PC-3 (cell line): ENCODE measurements around the gene TCERG1L. TPM values are rescaled to one million over a fixed set of nuclear protein-coding genes. Genes with fewer than 3 reads are reported as not detected.

Source experiments
- ATAC-seq: fragments of 200-7000 bp; cut with Tn5 transposase; 2 replicates; pipeline ENCODE4 v1.9.1; 2020; ENCODE audit warnings: mild to moderate bottlenecking, moderate library complexity
- BruUV-seq: library from RNA; stranded (reverse); fragments of 400-500 nt; replicated peaks from 2 replicates; lab custom pipeline; 2021; lab: Mats Ljungman, UMichigan
- CTCF ChIA-PET: fragments of 300-600 bp; sonication (Branson Sonifier 250); formaldehyde crosslinking; loops from one replicate; lab custom pipeline; 2022; ENCODE audit warnings: antibody characterized with exemption; lab: Charles Lee
- POLR2A ChIA-PET: fragments of 300-600 bp; sonication (Branson Sonifier 250); formaldehyde crosslinking; loops from one replicate; lab custom pipeline; 2022; ENCODE audit warnings: antibody characterized with exemption; ENCODE audit not compliant: unreplicated experiment; lab: Charles Lee
- DNase-seq: peaks from one replicate; pipeline ENCODE4 v3.0.0-alpha.2; 2015
- H2AFZ ChIP-seq: fragments of 300-600 bp; sonication (generic); 2 replicates; pipeline ENCODE4 v1.6.0; 2016; ENCODE audit warnings: antibody characterized with exemption, low read length
- H3F3A ChIP-seq: fragments of 300-600 bp; sonication (generic); one replicate; pipeline ENCODE4 v1.6.0; 2017; ENCODE audit warnings: antibody characterized with exemption, low read length, control low read depth, mild to moderate bottlenecking; ENCODE audit not compliant: unreplicated experiment
- H3K27ac ChIP-seq: fragments of 300-600 bp; sonication (generic); 2 replicates; pipeline ENCODE4 v1.5.1; 2016; ENCODE audit warnings: mild to moderate bottlenecking, low read length
- H3K27me3 ChIP-seq: fragments of 300-600 bp; sonication (generic); 2 replicates; pipeline ENCODE4 v1.6.1; 2016; ENCODE audit warnings: low read length, mixed read lengths
- H3K36me3 ChIP-seq: fragments of 300-600 bp; sonication (generic); 2 replicates; pipeline ENCODE4 v1.6.1; 2016; ENCODE audit warnings: low read depth, mixed run types, low read length, mixed read lengths
- H3K4me1 ChIP-seq: fragments of 300-600 bp; sonication (generic); 2 replicates; pipeline ENCODE4 v1.5.1; 2016; ENCODE audit warnings: low read length; ENCODE audit not compliant: insufficient read depth
- H3K4me2 ChIP-seq: fragments of 300-600 bp; sonication (generic); 2 replicates; pipeline ENCODE4 v1.6.0; 2016; ENCODE audit warnings: low read length
- H3K4me3 ChIP-seq: fragments of 300-600 bp; sonication (generic); 2 replicates; pipeline ENCODE4 v1.5.1; 2016; ENCODE audit warnings: mild to moderate bottlenecking, low read length, mixed read lengths
- H3K79me2 ChIP-seq: fragments of 300-600 bp; sonication (generic); 2 replicates; pipeline ENCODE4 v1.6.1; 2017; ENCODE audit warnings: low read length, mixed read lengths
- H3K9ac ChIP-seq: fragments of 300-600 bp; sonication (generic); 2 replicates; pipeline ENCODE4 v1.6.0; 2016; ENCODE audit warnings: mild to moderate bottlenecking, low read length
- H3K9me2 ChIP-seq: fragments of 300-600 bp; sonication (generic); replicated peaks from 2 replicates; pipeline ENCODE4 v1.6.1; 2016; ENCODE audit warnings: mixed run types, low read length, mixed read lengths
- H3K9me3 ChIP-seq: fragments of 300-600 bp; sonication (generic); 2 replicates; pipeline ENCODE4 v1.6.1; 2016; ENCODE audit warnings: low read length, mixed read lengths
- H4K20me1 ChIP-seq: fragments of 300-600 bp; sonication (generic); 2 replicates; pipeline ENCODE4 v1.6.1; 2016; ENCODE audit warnings: low read length, mixed read lengths
- CTCF ChIP-seq: fragments of 300-600 bp; sonication (generic); conservative IDR thresholded peaks from 2 replicates; pipeline ENCODE4 v1.5.1; 2017; ENCODE audit warnings: antibody characterized with exemption, low read depth, mild to moderate bottlenecking, low read length
- EZH2 ChIP-seq: fragments of 300-600 bp; sonication (generic); IDR thresholded peaks from one replicate; pipeline ENCODE4 v1.6.1; 2017; ENCODE audit warnings: antibody characterized with exemption, mild to moderate bottlenecking, low read length; ENCODE audit not compliant: unreplicated experiment
- EZH2phosphoT487 ChIP-seq: fragments of 300-600 bp; sonication (generic); IDR thresholded peaks from 2 replicates; pipeline ENCODE4 v1.6.1; 2018; ENCODE audit warnings: mild to moderate bottlenecking, antibody characterized with exemption, low read length, borderline replicate concordance
- intact Hi-C: fragments of 100-400 bp; cut with micrococcal nuclease; formaldehyde crosslinking; loops from 2 replicates; pipeline ENCODE4 v1.9.0; 2023
- total RNA-seq: library from RNA; depleted of rRNA; stranded (reverse); fragments of >200 nt; gene quantifications from 2 replicates; pipeline ENCODE4 v1.2.3, GENCODE V29; 2014

TCERG1L gene
- total RNA-seq, 1 experiment from 2014 or later, result not detected

DNA sequence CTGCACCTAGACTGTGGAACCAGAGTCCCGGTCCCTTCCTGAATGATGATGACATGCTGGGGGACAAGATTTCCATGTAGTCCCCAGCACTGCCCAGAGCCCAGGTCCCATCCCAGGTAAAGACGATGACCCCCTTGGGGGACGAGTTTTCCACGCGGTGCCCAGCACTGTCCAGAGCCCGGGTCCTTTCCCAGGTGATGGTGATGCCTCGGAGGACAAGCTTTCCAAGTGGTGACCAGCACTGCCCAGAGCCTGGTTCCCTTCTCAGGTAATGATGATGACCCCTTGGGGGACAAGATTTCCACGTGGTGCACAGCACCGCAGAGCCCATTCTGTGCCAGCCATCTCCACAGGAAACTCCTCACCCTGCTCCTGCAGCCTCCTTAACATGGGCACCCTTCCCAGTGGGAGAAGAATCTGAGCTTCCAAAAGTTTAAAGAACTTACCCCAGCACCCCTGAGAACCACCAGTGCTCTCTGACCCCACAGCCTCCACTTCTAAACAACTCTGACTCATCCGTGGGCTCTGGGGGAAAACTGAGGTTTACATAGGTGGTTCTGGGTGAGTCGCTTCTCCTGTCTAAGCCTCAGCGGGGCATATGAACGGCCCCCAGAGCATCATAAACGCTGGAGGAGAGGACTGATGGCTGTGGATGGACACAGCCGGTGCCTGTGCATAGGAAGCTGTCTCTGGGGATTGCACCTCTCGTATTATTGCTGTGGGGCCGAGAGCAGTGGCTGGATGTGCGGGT, 233.2 kb downstream of the TCERG1L start:
- H4K20me1 ChIP-seq, result no peaks in the 10 kb centered on the region
- intact Hi-C loops, result no loop called here

DNA sequence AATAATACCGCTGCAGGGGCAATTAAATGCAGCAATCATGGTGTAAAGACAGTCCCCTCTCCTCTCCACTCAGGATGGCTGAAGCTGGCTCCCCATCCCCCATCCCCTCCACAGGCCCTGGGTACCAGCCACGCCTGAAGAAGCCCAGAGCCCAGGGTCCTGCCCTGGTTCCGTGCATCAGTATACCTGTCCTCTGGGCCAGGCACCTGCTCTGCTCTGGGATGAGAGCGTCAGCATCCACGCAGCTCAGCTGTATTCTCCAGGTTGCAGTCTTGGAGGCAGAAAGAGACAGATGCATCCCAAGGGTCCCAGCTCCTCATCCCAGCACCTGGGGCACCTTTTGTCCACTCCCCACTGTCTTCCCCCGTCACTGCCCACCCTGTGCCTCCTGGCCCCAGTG, 233.8 kb downstream of the TCERG1L start:
- H2AFZ ChIP-seq, result no peak overlapping the region
- no TSS peak for BruUV-seq
- H3K9me3 ChIP-seq, result 0 out of 2 replicates have a peak, but pooled peaks cover 1% of the 10 kb centered on the region
- H3K4me3 ChIP-seq, result no peak overlapping the region
- H3F3A ChIP-seq, result no peaks in the 10 kb centered on the region
- H3K9ac ChIP-seq, result no peak overlapping the region
- no peaks in the 10 kb centered on the region for H3K9me2 ChIP-seq
- ChIA-PET CTCF (no interaction called here), POLR2A (no interaction called here)
- H4K20me1 ChIP-seq, result no peaks in the 10 kb centered on the region
- no peak overlapping the region for H3K27ac ChIP-seq
- no peak for ATAC-seq
- no peaks in the 10 kb centered on the region for H3K79me2 ChIP-seq
- H3K4me1 ChIP-seq, result no peaks in the 10 kb centered on the region
- H3K4me2 ChIP-seq, result no peak overlapping the region
- DNase-seq, result no peak
- no peaks in the 10 kb centered on the region for H3K27me3 ChIP-seq
- intact Hi-C loops, result no loop called here
- no peaks in the 10 kb centered on the region for H3K36me3 ChIP-seq
- no peak for TF ChIP-seq EZH2phosphoT487
- no peak for TF ChIP-seq CTCF
- TF ChIP-seq EZH2, result no peak

More for the DNA sequence above, 233.2 kb downstream of the TCERG1L start:
- Histone ChIP-seq H3K9me2 (no peaks in the 10 kb centered on the region), H3K4me1 (no peaks in the 10 kb centered on the region), H3K36me3 (no peaks in the 10 kb centered on the region), H3F3A (no peaks in the 10 kb centered on the region), H3K9me3 (no peaks in the 10 kb centered on the region), H3K9ac (no peak overlapping the region), H3K4me2 (no peak overlapping the region), H3K27ac (no peak overlapping the region), H3K79me2 (no peaks in the 10 kb centered on the region), H3K27me3 (no peaks in the 10 kb centered on the region), H3K4me3 (no peak overlapping the region), H2AFZ (no peak overlapping the region)
- CTCF ChIA-PET, result no interaction called here
- no TSS peak for BruUV-seq
- TF ChIP-seq EZH2 (no peak), EZH2phosphoT487 (no peak), CTCF (no peak)
- ATAC-seq, result no peak
- DNase-seq, result no peak
- POLR2A ChIA-PET, result no interaction called here

DNA sequence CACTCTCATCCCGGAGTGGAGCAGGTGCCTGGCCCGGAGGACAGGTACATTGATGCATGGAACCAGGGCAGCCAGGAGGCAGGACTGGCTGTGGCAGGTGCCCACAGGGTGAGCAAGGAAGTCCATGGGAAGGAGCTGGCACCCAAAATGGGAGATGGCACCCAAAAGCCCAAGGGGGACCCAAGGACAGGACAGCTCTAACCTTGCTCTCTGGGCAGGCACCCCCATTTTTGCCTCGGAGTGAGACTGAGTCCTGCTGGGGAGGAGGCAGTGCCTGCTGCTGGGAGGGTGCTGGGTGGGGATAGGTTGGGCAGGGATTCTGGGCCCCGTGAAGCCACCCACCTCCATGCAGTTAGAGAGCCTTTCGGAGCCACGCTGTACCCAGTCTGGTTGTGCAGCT, 234.5 kb downstream of the TCERG1L start:
- H3K4me3 ChIP-seq, result no peak overlapping the region
- intact Hi-C loops, result no loop called here
- 0 out of 2 replicates have a peak, but pooled peaks cover 3% of the 10 kb centered on the region for H3K9me3 ChIP-seq
- no peak overlapping the region for H3K9ac ChIP-seq
- no peak for ATAC-seq
- no peaks in the 10 kb centered on the region for H3F3A ChIP-seq
- no peak for DNase-seq
- no peaks in the 10 kb centered on the region for H3K9me2 ChIP-seq
- no peak overlapping the region for H3K4me2 ChIP-seq
- H3K27ac ChIP-seq, result no peak overlapping the region
- no peak overlapping the region for H2AFZ ChIP-seq
- ChIA-PET CTCF (no interaction called here), POLR2A (no interaction called here)
- no peaks in the 10 kb centered on the region for H4K20me1 ChIP-seq
- no peaks in the 10 kb centered on the region for H3K27me3 ChIP-seq
- BruUV-seq, result no TSS peak
- H3K79me2 ChIP-seq, result no peaks in the 10 kb centered on the region
- H3K36me3 ChIP-seq, result no peaks in the 10 kb centered on the region
- TF ChIP-seq EZH2phosphoT487, result no peak
- TF ChIP-seq CTCF, result no peak
- TF ChIP-seq EZH2, result no peak
- no peaks in the 10 kb centered on the region for H3K4me1 ChIP-seq
